Measurements from ENCODE around the gene MYO6. TPM values are rescaled to one million over a fixed set of nuclear protein-coding genes. Genes with fewer than 3 reads are reported as not detected.

Gene MYO6
- total RNA-seq, 2 experiments from 2014 or later, result 0.85 to 1.1 TPM

DNA sequence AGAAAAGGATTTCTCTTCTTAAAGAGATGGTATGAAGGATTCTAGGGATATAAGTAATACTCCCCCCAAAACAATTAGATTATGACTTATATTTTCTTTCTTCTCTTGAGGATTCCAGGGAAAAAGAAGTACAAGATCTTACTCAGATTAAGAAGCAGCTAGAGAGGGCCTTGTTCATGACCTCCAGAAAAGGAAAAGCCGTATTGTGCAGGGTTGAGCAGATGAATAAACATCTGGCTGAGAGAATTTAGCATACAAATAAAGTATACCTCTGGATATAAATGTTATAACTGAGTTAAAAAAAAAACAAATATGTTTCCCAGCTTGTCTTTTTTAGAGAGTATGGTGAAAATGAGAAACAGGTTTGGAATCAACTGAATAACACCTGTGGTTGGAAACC is 11.3 kb downstream of the MYO6 start:
- H3K36me3 Mint-ChIP-seq (ENCODE audit: low read depth), result no peaks in the 10 kb centered on the region
- TF ChIP-seq CTCF (IDR thresholded peaks at IDR 0.05), result no peak

DNA sequence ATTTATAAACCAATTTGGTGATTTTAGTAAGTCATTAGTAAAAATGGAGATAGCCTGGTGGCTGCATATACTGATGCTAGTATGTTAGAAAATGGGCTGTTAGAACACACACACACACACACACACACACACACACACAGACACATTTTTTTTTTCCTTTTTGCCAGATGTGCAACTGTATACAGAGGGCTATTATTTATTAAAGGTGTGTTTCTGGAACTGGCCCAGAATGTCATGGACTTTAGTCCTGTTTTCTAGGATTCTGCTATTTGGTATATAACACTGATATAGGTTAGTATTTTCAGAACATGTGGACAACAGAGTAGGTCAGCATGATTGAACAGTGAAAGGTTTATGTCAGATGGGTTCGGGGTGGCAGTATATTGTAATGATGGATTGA is 12.4 kb downstream of the MYO6 start:
- ATAC-seq (ENCODE audit: poor library complexity) (no peak), DNase-seq (no peak)
- no peak overlapping the region for H3K4me3 ChIP-seq (ENCODE audit: low read length)
- intact Hi-C loops (cut with DNase I, micrococcal nuclease), result no loop called here
- H3K27ac Mint-ChIP-seq, result no peak overlapping the region
- no peak overlapping the region for H3K4me3 Mint-ChIP-seq
- H3K36me3 Mint-ChIP-seq (ENCODE audit: low read depth), result no peaks in the 10 kb centered on the region
- no peaks in the 10 kb centered on the region for H3K9me3 Mint-ChIP-seq
- H3K27me3 Mint-ChIP-seq, result peaks cover 48% of the 10 kb centered on the region
- no peaks in the 10 kb centered on the region for H3K4me1 Mint-ChIP-seq (ENCODE audit: low read depth)
- no peaks in the 10 kb centered on the region for H3K36me3 ChIP-seq (ENCODE audit: insufficient read depth, low read length)
- H3K9me3 ChIP-seq (ENCODE audit: control insufficient read depth in 1 of 2, insufficient read depth in 1 of 2, low read length in 2 of 2), result no peaks in the 10 kb centered on the region
- CTCF ChIA-PET, result no interaction called here
- peaks cover 0 to 7% of the 10 kb centered on the region in 2 experiments for H3K27me3 ChIP-seq (ENCODE audit: control insufficient read depth in 1 of 2, insufficient read depth in 2 of 2, low read length in 2 of 2)
- no peak overlapping the region for H3K27ac ChIP-seq (ENCODE audit: low read depth in 1 of 2, low read length in 2 of 2)
- no peak for TF ChIP-seq CTCF (IDR thresholded peaks at IDR 0.05)
- H3K4me1 ChIP-seq (ENCODE audit: insufficient read depth, low read length), result no peaks in the 10 kb centered on the region
- POLR2A ChIA-PET, result no interaction called here

More for the DNA sequence above, 11.3 kb downstream of the MYO6 start:
- no peak overlapping the region for H3K27ac ChIP-seq (ENCODE audit: low read depth in 1 of 2, low read length in 2 of 2)
- Mint-ChIP-seq H3K9me3 (no peaks in the 10 kb centered on the region), H3K4me3 (no peak overlapping the region), H3K27me3 (peaks cover 56% of the 10 kb centered on the region), H3K4me1 (ENCODE audit: low read depth) (no peaks in the 10 kb centered on the region), H3K27ac (no peak overlapping the region)
- no peaks in the 10 kb centered on the region for H3K36me3 ChIP-seq (ENCODE audit: insufficient read depth, low read length)
- POLR2A ChIA-PET, result no interaction called here
- H3K27me3 ChIP-seq (ENCODE audit: control insufficient read depth in 1 of 2, insufficient read depth in 2 of 2, low read length in 2 of 2), result peaks cover 0 to 7% of the 10 kb centered on the region in 2 experiments
- intact Hi-C loops (cut with DNase I, micrococcal nuclease), result no loop called here
- no peaks in the 10 kb centered on the region for H3K4me1 ChIP-seq (ENCODE audit: insufficient read depth, low read length)
- DNase-seq (no peak), ATAC-seq (ENCODE audit: poor library complexity) (no peak)
- no peak overlapping the region for H3K4me3 ChIP-seq (ENCODE audit: low read length)
- no peaks in the 10 kb centered on the region for H3K9me3 ChIP-seq (ENCODE audit: control insufficient read depth in 1 of 2, insufficient read depth in 1 of 2, low read length in 2 of 2)
- CTCF ChIA-PET, result no interaction called here

DNA sequence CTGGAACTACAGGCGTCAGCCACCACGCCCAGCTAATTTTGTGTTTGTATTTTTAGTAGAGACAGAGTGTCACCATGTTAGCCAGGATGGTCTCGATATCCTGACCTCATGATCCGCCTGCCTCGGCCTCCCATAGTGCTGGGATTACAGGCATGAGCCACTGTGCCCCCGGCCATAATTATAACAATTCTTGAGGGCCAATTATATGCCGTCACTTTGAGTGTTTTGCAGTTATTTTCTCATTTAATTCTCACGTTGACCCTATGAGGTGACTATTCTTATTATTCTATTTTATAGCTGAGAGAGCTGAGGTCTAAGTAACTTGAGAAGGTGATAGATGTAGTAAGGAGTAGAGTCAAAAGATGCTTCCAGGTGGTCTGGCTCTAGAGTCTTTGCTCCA is 13.0 kb downstream of the MYO6 start:
- Histone ChIP-seq H3K27ac (ENCODE audit: low read depth in 1 of 2, low read length in 2 of 2) (no peak overlapping the region), H3K27me3 (ENCODE audit: control insufficient read depth in 1 of 2, insufficient read depth in 2 of 2, low read length in 2 of 2) (peaks cover 0 to 7% of the 10 kb centered on the region in 2 experiments), H3K4me3 (ENCODE audit: low read length) (no peak overlapping the region), H3K36me3 (ENCODE audit: insufficient read depth, low read length) (no peaks in the 10 kb centered on the region), H3K9me3 (ENCODE audit: control insufficient read depth in 1 of 2, insufficient read depth in 1 of 2, low read length in 2 of 2) (no peaks in the 10 kb centered on the region), H3K4me1 (ENCODE audit: insufficient read depth, low read length) (no peaks in the 10 kb centered on the region)
- ChIA-PET CTCF (no interaction called here), POLR2A (no interaction called here)
- TF ChIP-seq CTCF (IDR thresholded peaks at IDR 0.05), result no peak
- peaks cover 50% of the 10 kb centered on the region for H3K27me3 Mint-ChIP-seq
- no peaks in the 10 kb centered on the region for H3K9me3 Mint-ChIP-seq
- no peaks in the 10 kb centered on the region for H3K36me3 Mint-ChIP-seq (ENCODE audit: low read depth)
- ATAC-seq (ENCODE audit: poor library complexity), result no peak
- intact Hi-C loops (cut with DNase I, micrococcal nuclease), result no loop called here
- no peak for DNase-seq
- H3K27ac Mint-ChIP-seq, result no peak overlapping the region
- no peaks in the 10 kb centered on the region for H3K4me1 Mint-ChIP-seq (ENCODE audit: low read depth)
- no peak overlapping the region for H3K4me3 Mint-ChIP-seq

Measured in CD4-positive, alpha-beta T cell (primary cell).